ENCODE data around the gene AUH.

AUH gene

DNA sequence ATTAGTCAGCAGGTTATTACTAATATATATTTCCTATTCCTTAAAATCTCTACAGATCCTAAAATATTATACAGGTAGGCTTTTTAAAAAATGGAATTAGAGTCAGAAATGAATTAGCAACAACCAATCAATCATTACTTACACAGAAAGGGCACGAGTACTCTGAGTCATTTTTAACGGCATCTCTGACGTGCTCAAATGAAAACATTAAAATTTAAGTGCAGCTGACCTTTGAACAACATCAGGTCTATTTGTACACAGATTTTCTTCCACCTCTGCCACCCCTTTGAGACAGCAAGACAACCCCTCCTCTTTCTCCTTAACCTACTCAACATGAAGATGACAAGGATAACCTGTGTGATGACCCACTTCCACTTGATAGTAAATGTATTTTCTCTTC, 19.1 kb downstream of the AUH start:
- Histone ChIP-seq H3K27me3 (replicated peaks; ENCODE audit: control insufficient read depth, insufficient read depth, low read length, poor library complexity, severe bottlenecking) (no peaks in the 10 kb centered on the region), H3K27ac (ENCODE audit: insufficient read depth, low read length, poor library complexity, severe bottlenecking) (no peak overlapping the region), H3K36me3 (ENCODE audit: control insufficient read depth, insufficient read depth, low read length) (peaks cover 12% of the 10 kb centered on the region), H3K9me3 (ENCODE audit: control insufficient read depth, low read length) (no peaks in the 10 kb centered on the region), H3K4me1 (ENCODE audit: control insufficient read depth, insufficient read depth, low read length, poor library complexity, severe bottlenecking) (no peaks in the 10 kb centered on the region), H3K4me3 (ENCODE audit: insufficient read depth, low read depth, low read length, poor library complexity, severe bottlenecking) (no peak overlapping the region)
- no peak for DNase-seq

GRCh38 chr9:91341749-91342148, 20.0 kb downstream of the AUH start:
- no peak for DNase-seq
- H3K4me1 ChIP-seq (ENCODE audit: control insufficient read depth, insufficient read depth, low read length, poor library complexity, severe bottlenecking): no peaks in the 10 kb centered on the region
- no peaks in the 10 kb centered on the region for H3K27me3 ChIP-seq (replicated peaks; ENCODE audit: control insufficient read depth, insufficient read depth, low read length, poor library complexity, severe bottlenecking)
- H3K9me3 ChIP-seq (ENCODE audit: control insufficient read depth, low read length): no peaks in the 10 kb centered on the region
- H3K4me3 ChIP-seq (ENCODE audit: insufficient read depth, low read depth, low read length, poor library complexity, severe bottlenecking): no peak overlapping the region
- no peak overlapping the region for H3K27ac ChIP-seq (ENCODE audit: insufficient read depth, low read length, poor library complexity, severe bottlenecking)
- H3K36me3 ChIP-seq (ENCODE audit: control insufficient read depth, insufficient read depth, low read length): peaks cover 12% of the 10 kb centered on the region

DNA sequence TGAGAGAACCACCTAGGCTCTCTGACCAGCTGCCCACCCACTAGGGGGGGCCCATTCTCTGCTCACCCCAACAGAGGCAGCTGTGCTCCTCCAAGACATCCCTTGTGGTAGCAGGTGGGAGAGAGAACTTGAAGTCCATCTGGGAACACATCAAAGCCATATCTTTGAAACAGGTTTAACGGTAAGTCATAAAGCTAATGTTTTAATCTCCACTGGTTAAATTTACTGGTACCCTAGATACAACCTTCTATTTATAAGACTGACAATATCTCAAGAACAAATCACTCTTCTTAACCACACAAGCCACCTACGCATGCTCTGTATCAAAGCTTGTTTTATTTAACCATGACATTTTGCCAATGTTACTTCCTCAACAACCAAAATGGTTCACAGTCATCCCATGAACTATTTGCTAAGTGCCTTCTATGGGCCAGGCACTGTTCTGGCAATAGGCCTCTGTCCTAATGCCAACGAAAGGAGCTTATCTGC, 20.4 kb downstream of the AUH start:
- no peaks in the 10 kb centered on the region for H3K9me3 ChIP-seq (ENCODE audit: control insufficient read depth, low read length)
- no peak for DNase-seq
- no peaks in the 10 kb centered on the region for H3K27me3 ChIP-seq (replicated peaks; ENCODE audit: control insufficient read depth, insufficient read depth, low read length, poor library complexity, severe bottlenecking)
- no peak overlapping the region for H3K27ac ChIP-seq (ENCODE audit: insufficient read depth, low read length, poor library complexity, severe bottlenecking)
- peaks cover 12% of the 10 kb centered on the region for H3K36me3 ChIP-seq (ENCODE audit: control insufficient read depth, insufficient read depth, low read length)
- H3K4me1 ChIP-seq (ENCODE audit: control insufficient read depth, insufficient read depth, low read length, poor library complexity, severe bottlenecking): no peaks in the 10 kb centered on the region
- H3K4me3 ChIP-seq (ENCODE audit: insufficient read depth, low read depth, low read length, poor library complexity, severe bottlenecking): no peak overlapping the region

- Histone ChIP-seq H3K9me3 (ENCODE audit: control insufficient read depth, low read length) (no peaks in the 10 kb centered on the region), H3K4me1 (ENCODE audit: control insufficient read depth, insufficient read depth, low read length, poor library complexity, severe bottlenecking) (no peaks in the 10 kb centered on the region), H3K27me3 (replicated peaks; ENCODE audit: control insufficient read depth, insufficient read depth, low read length, poor library complexity, severe bottlenecking) (no peaks in the 10 kb centered on the region), H3K4me3 (ENCODE audit: insufficient read depth, low read depth, low read length, poor library complexity, severe bottlenecking) (no peak overlapping the region), H3K36me3 (ENCODE audit: control insufficient read depth, insufficient read depth, low read length) (peaks cover 12% of the 10 kb centered on the region), H3K27ac (ENCODE audit: insufficient read depth, low read length, poor library complexity, severe bottlenecking) (no peak overlapping the region)
- DNase-seq: no peak
Measured at GRCh38 chr9:91340395-91340967, 21.2 kb downstream of the AUH start.

- Histone ChIP-seq H3K4me3 (ENCODE audit: insufficient read depth, low read depth, low read length, poor library complexity, severe bottlenecking) (no peak overlapping the region), H3K9me3 (ENCODE audit: control insufficient read depth, low read length) (no peaks in the 10 kb centered on the region), H3K36me3 (ENCODE audit: control insufficient read depth, insufficient read depth, low read length) (peaks cover 12% of the 10 kb centered on the region), H3K4me1 (ENCODE audit: control insufficient read depth, insufficient read depth, low read length, poor library complexity, severe bottlenecking) (no peaks in the 10 kb centered on the region), H3K27me3 (replicated peaks; ENCODE audit: control insufficient read depth, insufficient read depth, low read length, poor library complexity, severe bottlenecking) (no peaks in the 10 kb centered on the region), H3K27ac (ENCODE audit: insufficient read depth, low read length, poor library complexity, severe bottlenecking) (no peak overlapping the region)
- no peak for DNase-seq
Measured at GRCh38 chr9:91338681-91339080, 23.0 kb downstream of the AUH start.

GRCh38 chr9:91336786-91337185, 24.9 kb downstream of the AUH start:
- no peak for DNase-seq
- H3K9me3 ChIP-seq (ENCODE audit: control insufficient read depth, low read length): no peaks in the 10 kb centered on the region
- H3K36me3 ChIP-seq (ENCODE audit: control insufficient read depth, insufficient read depth, low read length): peaks cover 3% of the 10 kb centered on the region

DNA sequence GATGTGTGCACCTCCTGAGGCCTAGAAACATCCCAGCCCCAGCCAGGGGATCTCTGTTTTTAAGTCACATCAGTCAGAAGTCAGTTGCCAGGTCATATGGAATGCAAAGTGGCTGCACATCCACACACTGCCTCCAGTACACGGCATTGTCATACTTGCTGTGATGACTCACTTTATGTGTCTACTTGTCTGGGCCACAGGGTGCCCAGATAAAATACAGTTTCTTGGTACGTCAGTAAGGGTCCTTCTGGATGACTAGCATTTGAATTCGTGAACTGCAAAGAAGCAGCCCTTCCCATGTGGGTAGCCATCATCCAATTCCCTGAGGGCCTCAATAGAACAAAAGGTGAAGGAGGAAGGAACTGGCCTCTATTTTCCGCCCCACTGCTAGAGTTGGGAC, 27.7 kb downstream of the AUH start:
- DNase-seq: no peak

More at GRCh38 chr9:91336786-91337185, 24.9 kb downstream of the AUH start:
- H3K27ac ChIP-seq (ENCODE audit: insufficient read depth, low read length, poor library complexity, severe bottlenecking): no peak overlapping the region
- no peaks in the 10 kb centered on the region for H3K4me1 ChIP-seq (ENCODE audit: control insufficient read depth, insufficient read depth, low read length, poor library complexity, severe bottlenecking)
- no peaks in the 10 kb centered on the region for H3K27me3 ChIP-seq (replicated peaks; ENCODE audit: control insufficient read depth, insufficient read depth, low read length, poor library complexity, severe bottlenecking)
- H3K4me3 ChIP-seq (ENCODE audit: insufficient read depth, low read depth, low read length, poor library complexity, severe bottlenecking): no peak overlapping the region

GRCh38 chr9:91333551-91333950, 28.2 kb downstream of the AUH start:
- Histone ChIP-seq H3K27ac (ENCODE audit: insufficient read depth, low read length, poor library complexity, severe bottlenecking) (no peak overlapping the region), H3K9me3 (ENCODE audit: control insufficient read depth, low read length) (no peaks in the 10 kb centered on the region), H3K36me3 (ENCODE audit: control insufficient read depth, insufficient read depth, low read length) (no peaks in the 10 kb centered on the region), H3K4me3 (ENCODE audit: insufficient read depth, low read depth, low read length, poor library complexity, severe bottlenecking) (no peak overlapping the region), H3K4me1 (ENCODE audit: control insufficient read depth, insufficient read depth, low read length, poor library complexity, severe bottlenecking) (no peaks in the 10 kb centered on the region), H3K27me3 (replicated peaks; ENCODE audit: control insufficient read depth, insufficient read depth, low read length, poor library complexity, severe bottlenecking) (no peaks in the 10 kb centered on the region)
- DNase-seq: no peak

More for the DNA sequence above, 27.7 kb downstream of the AUH start:
- no peaks in the 10 kb centered on the region for H3K27me3 ChIP-seq (replicated peaks; ENCODE audit: control insufficient read depth, insufficient read depth, low read length, poor library complexity, severe bottlenecking)
- H3K4me3 ChIP-seq (ENCODE audit: insufficient read depth, low read depth, low read length, poor library complexity, severe bottlenecking): no peak overlapping the region
- H3K36me3 ChIP-seq (ENCODE audit: control insufficient read depth, insufficient read depth, low read length): no peaks in the 10 kb centered on the region
- no peaks in the 10 kb centered on the region for H3K4me1 ChIP-seq (ENCODE audit: control insufficient read depth, insufficient read depth, low read length, poor library complexity, severe bottlenecking)
- no peak overlapping the region for H3K27ac ChIP-seq (ENCODE audit: insufficient read depth, low read length, poor library complexity, severe bottlenecking)
- H3K9me3 ChIP-seq (ENCODE audit: control insufficient read depth, low read length): no peaks in the 10 kb centered on the region

GRCh38 chr9:91332546-91333231, 29.0 kb downstream of the AUH start:
- no peak overlapping the region for H3K27ac ChIP-seq (ENCODE audit: insufficient read depth, low read length, poor library complexity, severe bottlenecking)
- H3K4me1 ChIP-seq (ENCODE audit: control insufficient read depth, insufficient read depth, low read length, poor library complexity, severe bottlenecking): no peaks in the 10 kb centered on the region
- DNase-seq: no peak
- no peaks in the 10 kb centered on the region for H3K27me3 ChIP-seq (replicated peaks; ENCODE audit: control insufficient read depth, insufficient read depth, low read length, poor library complexity, severe bottlenecking)
- no peak overlapping the region for H3K4me3 ChIP-seq (ENCODE audit: insufficient read depth, low read depth, low read length, poor library complexity, severe bottlenecking)
- H3K36me3 ChIP-seq (ENCODE audit: control insufficient read depth, insufficient read depth, low read length): peaks cover 7% of the 10 kb centered on the region
- no peaks in the 10 kb centered on the region for H3K9me3 ChIP-seq (ENCODE audit: control insufficient read depth, low read length)

DNA sequence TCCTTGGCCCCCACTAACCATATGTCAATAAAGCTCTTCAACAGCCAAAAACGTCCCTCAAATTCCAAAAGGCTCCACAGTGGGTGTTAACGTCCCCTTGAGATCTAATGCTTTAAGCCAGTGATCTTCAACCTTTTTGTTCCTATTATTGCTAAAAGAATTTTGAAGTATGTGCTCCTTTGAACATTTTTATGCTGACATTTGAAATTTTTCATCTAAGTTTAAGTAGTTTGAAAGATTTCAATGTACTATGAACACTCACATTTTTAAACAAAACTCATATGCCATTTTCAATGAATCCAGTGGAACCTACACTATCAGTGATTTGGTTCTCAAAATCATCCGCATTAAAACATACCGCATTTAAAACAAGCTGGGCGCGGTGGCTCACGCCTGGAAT, 29.9 kb downstream of the AUH start:
- H3K36me3 ChIP-seq (ENCODE audit: control insufficient read depth, insufficient read depth, low read length): peaks cover 7% of the 10 kb centered on the region
- no peak for DNase-seq

More for the DNA sequence above, 29.9 kb downstream of the AUH start:
- H3K4me3 ChIP-seq (ENCODE audit: insufficient read depth, low read depth, low read length, poor library complexity, severe bottlenecking): no peak overlapping the region
- H3K4me1 ChIP-seq (ENCODE audit: control insufficient read depth, insufficient read depth, low read length, poor library complexity, severe bottlenecking): no peaks in the 10 kb centered on the region
- no peaks in the 10 kb centered on the region for H3K9me3 ChIP-seq (ENCODE audit: control insufficient read depth, low read length)
- no peaks in the 10 kb centered on the region for H3K27me3 ChIP-seq (replicated peaks; ENCODE audit: control insufficient read depth, insufficient read depth, low read length, poor library complexity, severe bottlenecking)
- no peak overlapping the region for H3K27ac ChIP-seq (ENCODE audit: insufficient read depth, low read length, poor library complexity, severe bottlenecking)

Measured in effector memory CD4-positive, alpha-beta T cell (primary cell).